ENCODE data around the gene KLHL40. TPM values are rescaled to one million over a fixed set of nuclear protein-coding genes. Genes with fewer than 3 reads are reported as not detected.

The KLHL40 gene
- polyA plus RNA-seq, 2 of the 4 experiments (the other 2 are of a cell fraction) = not detected

- ATAC-seq (peak; percentile 73 to 88), FAIRE-seq (no peak), DNase-seq (ENCODE audit: low read depth in 1 of 2, low spot score in 1 of 2) (peak; percentile 53 to 76)
- no peak overlapping the region for H3K27ac ChIP-seq
- 16% methylated on average over 9 of the region's 10 CpGs for WGBS (ENCODE audit: missing lambda C conversion rate)
- no peak for TF ChIP-seq HOXA7 (CRISPR knock-in tag; IDR thresholded peaks at IDR 0.05)
- TF ChIP-seq JUNB (IDR thresholded peaks at IDR 0.05) = 0 out of 2 replicates have a peak, but pooled peaks have one; percentile 32
- 0 out of 2 replicates have a peak, but pooled peaks have one; percentile 37 for TF ChIP-seq FOSL2 (IDR thresholded peaks at IDR 0.05)
- no peak for TF ChIP-seq FOSL2 (CRISPR knock-in tag; IDR thresholded peaks at IDR 0.05)
- no peaks in the 10 kb centered on the region for H3K9me3 ChIP-seq
- ChIA-PET POLR2A (no interaction called here), CTCF (interaction anchor here (0.7 to 1.1 kb wide), 2 partner anchors 70 to 71 kb away, joined by 3 read pairs; no protein-coding TSS in a partner anchor)
- no peak overlapping the region for H3K4me3 ChIP-seq
- peak overlapping the region; percentile 37 for H3K4me2 ChIP-seq
- peaks cover 9% of the 10 kb centered on the region; the same call in 1 of the 3 replicates for H3K4me1 ChIP-seq
These were observed 1.3 kb upstream of the KLHL40 start for GRCh38 chr3:42683875-42684598.

GRCh38 chr3:42684632-42685362 is 540 bp upstream of the KLHL40 start:
- Histone ChIP-seq H3K4me2 (peak overlapping the region; percentile 37; the same call in 1 of the 3 replicates), H3K4me3 (no peak overlapping the region), H3K27ac (no peak overlapping the region), H3K9me3 (no peaks in the 10 kb centered on the region), H3K4me1 (peaks cover 9% of the 10 kb centered on the region; the same call in 1 of the 3 replicates)
- 60% methylated on average over 6 of the region's 7 CpGs for WGBS (ENCODE audit: missing lambda C conversion rate)
- DNase-seq (ENCODE audit: low read depth in 1 of 2, low spot score in 1 of 2) (no peak), ATAC-seq (no peak), FAIRE-seq (no peak)
- TF ChIP-seq EHMT2 (IDR thresholded peaks at IDR 0.05; ENCODE audit: low read depth) = no peak
- no peak for TF ChIP-seq EHF (CRISPR knock-in tag; IDR thresholded peaks at IDR 0.05)
- no peak for TF ChIP-seq RFX5 (IDR thresholded peaks at IDR 0.05)
- no peak for TF ChIP-seq JUNB (IDR thresholded peaks at IDR 0.05)
- TF ChIP-seq HES2 (IDR thresholded peaks at IDR 0.05) = no peak
- no peak for TF ChIP-seq NPAS2 (CRISPR knock-in tag; IDR thresholded peaks at IDR 0.05; ENCODE audit: borderline replicate concordance)
- no peak for TF ChIP-seq KDM5A (IDR thresholded peaks at IDR 0.05)
- TF ChIP-seq KDM1A (IDR thresholded peaks at IDR 0.05; ENCODE audit: low read depth) = no peak
- TF ChIP-seq RNF2 (IDR thresholded peaks at IDR 0.05; ENCODE audit: borderline replicate concordance, low read depth) = no peak
- TF ChIP-seq ZFP36 (IDR thresholded peaks at IDR 0.05; ENCODE audit: borderline replicate concordance, partially characterized antibody) = no peak
- TF ChIP-seq ZNF302 (CRISPR knock-in tag; IDR thresholded peaks at IDR 0.05) = no peak
- TF ChIP-seq GATA3 (IDR thresholded peaks at IDR 0.05; ENCODE audit: borderline replicate concordance) = no peak
- TF ChIP-seq E2F6 (IDR thresholded peaks at IDR 0.05; ENCODE audit: borderline replicate concordance, low read depth) = no peak
- no peak for TF ChIP-seq NFE2L2 (conservative IDR thresholded peaks at IDR 0.05; ENCODE audit: low read length)
- TF ChIP-seq REST (IDR thresholded peaks at IDR 0.05) = no peak
- TF ChIP-seq SREBF2 (IDR thresholded peaks at IDR 0.05) = no peak
- no peak for TF ChIP-seq EP300 (IDR thresholded peaks at IDR 0.05)
- no peak for TF ChIP-seq MYC (IDR thresholded peaks at IDR 0.05; ENCODE audit: borderline replicate concordance, low read length)
- POLR2A ChIA-PET = no interaction called here
- CTCF ChIA-PET = interaction anchor here (1.1 kb wide), 1 partner anchor 71 kb away, joined by 3 read pairs; no protein-coding TSS in a partner anchor

Data from A549 (cell line).